GM19099 (cell line): ENCODE measurements around the gene FA2H.

Experiments
- POLR2A ChIP-seq: IDR thresholded peaks from 3 replicates; pipeline ENCODE4 v1.6.1; 2011; ENCODE audit warnings: low read depth; ENCODE audit not compliant: insufficient read length; ENCODE audit errors: extremely low read depth

The FA2H gene

GRCh38 chr16:74775255-74775654 is 635 bp upstream of the FA2H start:
- TF ChIP-seq POLR2A, result no peak

DNA sequence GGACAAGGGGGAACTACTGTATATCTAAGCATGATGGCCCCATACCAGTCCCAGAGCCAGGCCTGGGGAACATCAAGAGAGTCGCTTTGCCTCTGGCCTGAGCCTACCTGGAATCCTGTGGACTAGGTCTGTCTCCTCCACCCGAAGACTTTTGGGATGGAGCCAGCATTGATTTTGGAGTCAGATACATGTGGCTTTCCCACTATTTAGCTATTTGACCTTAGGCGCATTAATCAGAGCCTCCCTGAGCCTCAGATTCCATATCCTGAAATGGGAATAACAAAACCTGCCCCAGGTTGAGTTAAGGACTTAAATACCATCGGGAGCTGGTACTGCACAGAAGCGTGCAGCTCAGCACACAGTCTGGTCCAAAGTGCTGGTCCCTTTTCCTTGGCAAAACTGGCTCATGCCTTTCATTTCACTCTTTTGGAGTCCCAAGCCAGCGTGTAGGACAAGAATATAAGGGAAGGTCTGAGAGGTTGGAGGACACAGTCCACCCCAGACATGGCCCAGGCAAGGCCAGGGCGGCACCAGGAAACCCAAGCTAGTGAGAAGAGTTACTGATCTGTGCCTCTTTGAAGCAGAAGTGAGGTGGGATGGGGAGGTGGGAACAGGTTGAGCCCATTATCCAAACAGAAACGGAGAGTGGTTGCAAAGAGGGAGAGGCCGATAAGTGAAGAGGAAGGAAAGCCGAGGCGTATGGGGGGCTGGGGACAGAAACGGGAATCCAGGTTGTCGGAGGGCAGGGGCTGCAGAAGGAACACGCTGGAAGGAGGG is 986 bp downstream of the FA2H start:
- TF ChIP-seq POLR2A, result no peak

DNA sequence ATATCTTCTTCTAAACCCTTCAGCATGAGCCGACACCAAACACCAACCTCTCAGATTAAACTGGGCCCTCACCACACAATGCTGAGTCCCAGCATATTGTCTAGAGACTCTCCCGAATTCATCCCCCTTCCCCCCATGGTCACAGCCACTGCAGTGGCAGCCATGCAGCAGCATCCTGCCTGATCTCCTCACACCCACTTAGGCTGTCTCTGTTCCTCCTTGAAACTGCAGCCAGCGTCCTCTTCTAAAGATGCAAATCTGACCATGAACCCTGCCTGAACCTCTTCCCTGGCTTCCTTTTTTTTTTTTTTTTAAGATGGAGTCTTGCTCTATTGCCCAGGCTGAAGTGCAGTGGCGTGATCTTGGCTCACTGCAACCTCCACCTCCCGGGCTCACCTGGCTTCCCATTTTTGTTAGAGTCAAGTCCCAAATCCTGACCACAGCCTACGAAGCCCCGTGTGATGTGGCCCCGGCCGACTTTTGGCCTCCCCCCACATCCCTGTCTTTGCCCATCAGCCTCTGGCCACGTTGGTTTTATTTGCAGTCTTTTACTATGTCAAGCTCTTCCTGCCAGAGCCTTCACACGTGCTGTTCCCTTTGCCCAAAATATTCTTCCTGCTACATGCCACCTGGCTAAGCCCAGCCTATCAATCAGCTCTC is 2.8 kb downstream of the FA2H start:
- no peak for TF ChIP-seq POLR2A

GRCh38 chr16:74770831-74771526 is 3.6 kb downstream of the FA2H start:
- no peak for TF ChIP-seq POLR2A

- no peak for TF ChIP-seq POLR2A
These were observed 4.9 kb downstream of the FA2H start for GRCh38 chr16:74769586-74770190.

- no peak for TF ChIP-seq POLR2A
These were observed 6.4 kb downstream of the FA2H start for GRCh38 chr16:74768239-74768638.

DNA sequence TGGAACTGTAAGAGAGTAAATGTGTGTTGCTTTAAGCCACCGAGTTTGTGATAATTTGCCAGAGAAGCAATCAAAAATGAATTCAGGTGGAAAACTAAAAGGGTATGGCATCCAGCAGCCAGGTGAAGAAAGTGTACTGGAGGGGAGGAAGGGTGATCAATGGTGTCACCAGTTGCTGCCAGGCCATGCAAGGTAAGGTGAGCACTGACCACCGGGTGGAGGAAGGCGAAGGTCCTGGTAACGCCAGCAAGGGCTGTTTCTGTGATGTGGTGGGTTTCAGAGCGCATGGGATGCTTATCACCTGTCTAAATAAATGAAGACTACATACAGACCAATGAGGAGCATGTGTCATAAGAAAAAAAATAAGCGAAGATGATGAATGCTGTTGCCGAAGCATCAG is 6.9 kb downstream of the FA2H start:
- TF ChIP-seq POLR2A, result no peak

DNA sequence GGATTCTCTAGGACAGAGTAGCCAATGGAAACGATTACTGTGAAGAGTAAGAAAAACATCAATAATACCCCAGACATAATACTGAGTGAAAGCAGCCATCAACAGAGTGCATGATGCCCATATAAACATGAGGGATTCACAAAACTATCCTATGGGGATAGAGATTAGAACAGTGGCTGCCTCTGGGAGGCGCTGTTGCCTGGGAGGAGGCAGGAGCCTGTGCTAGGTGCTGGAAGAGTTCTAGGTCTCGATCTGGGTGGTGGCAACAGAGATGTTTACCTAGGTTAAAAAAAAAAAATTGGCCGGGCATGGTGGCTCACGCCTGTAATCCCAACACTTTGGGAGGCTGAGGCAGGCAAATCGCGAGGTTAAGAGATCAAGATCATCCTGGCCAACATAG is 7.9 kb downstream of the FA2H start:
- no peak for TF ChIP-seq POLR2A

DNA sequence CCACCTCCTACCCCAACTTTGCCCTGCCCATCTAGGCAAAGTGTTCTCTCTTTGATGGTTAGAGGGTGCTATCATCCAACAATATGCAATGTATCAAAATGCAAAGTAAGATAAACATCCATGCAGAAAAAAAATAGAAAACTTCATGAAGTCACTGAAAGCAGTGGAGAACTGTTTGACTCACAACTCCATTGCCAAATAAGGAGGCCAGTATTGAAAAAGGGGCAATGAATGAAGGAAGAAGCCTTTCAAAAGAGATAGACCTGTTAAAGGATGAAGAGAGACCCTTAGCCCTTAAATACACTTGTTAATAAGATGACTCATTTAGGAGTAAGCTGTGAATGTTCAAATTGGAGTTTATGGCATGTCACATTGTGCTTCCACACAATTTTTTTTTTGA is 13.0 kb downstream of the FA2H start:
- TF ChIP-seq POLR2A, result no peak

- peak; percentile 24 for TF ChIP-seq POLR2A
These were observed 14.4 kb downstream of the FA2H start for GRCh38 chr16:74760007-74760767.

- no peak for TF ChIP-seq POLR2A
These were observed 15.1 kb downstream of the FA2H start for GRCh38 chr16:74759564-74759963.

DNA sequence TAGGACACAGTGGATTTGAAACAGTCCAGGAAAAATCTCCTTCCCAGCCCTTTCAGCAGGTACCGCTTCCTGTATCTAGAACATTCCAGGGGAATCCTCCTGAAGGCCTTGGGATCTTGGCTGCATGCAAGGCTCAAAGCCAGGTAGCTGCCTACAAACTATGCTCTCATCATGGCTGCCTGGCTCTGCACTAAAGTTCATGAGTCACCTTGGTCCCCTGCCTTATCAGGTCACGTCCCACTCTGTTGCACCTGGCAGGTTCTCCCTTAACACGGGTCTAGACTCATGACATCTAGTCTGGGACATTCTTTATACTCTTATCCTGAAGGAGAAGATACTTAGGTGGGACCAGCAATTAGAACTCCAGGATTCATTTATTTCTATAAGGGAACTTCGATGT is 15.8 kb downstream of the FA2H start:
- no peak for TF ChIP-seq POLR2A

DNA sequence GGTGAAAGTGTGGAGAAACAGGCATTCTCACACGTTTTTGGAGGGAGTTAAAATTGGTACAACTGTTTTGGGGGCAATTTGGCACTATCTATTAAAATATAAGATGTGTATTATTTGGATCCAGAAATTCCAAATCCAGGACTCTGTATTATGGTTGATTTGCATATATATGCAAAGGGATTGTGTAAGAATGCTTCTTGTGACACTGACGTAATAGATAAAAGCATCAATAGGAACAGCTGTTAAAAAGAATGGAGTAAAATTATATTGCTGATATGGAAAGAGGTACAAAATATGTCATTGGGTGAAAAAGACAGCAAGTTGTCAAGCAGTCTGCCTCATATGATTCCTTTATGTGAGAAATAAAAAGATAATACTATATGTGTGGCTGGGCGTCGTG is 17.3 kb downstream of the FA2H start:
- no peak for TF ChIP-seq POLR2A

- no peak for TF ChIP-seq POLR2A
These were observed 18.4 kb downstream of the FA2H start for GRCh38 chr16:74756203-74756602.

- TF ChIP-seq POLR2A, result no peak
These were observed 21.4 kb downstream of the FA2H start for GRCh38 chr16:74753180-74753579.
